ENCODE results near the gene EXOSC1.
"Not testable (repeated sequence)": the region's sequence is repeated elsewhere in the genome, so short reads cannot be mapped to it uniquely, and the experiment has no call there.

EXOSC1 gene

DNA sequence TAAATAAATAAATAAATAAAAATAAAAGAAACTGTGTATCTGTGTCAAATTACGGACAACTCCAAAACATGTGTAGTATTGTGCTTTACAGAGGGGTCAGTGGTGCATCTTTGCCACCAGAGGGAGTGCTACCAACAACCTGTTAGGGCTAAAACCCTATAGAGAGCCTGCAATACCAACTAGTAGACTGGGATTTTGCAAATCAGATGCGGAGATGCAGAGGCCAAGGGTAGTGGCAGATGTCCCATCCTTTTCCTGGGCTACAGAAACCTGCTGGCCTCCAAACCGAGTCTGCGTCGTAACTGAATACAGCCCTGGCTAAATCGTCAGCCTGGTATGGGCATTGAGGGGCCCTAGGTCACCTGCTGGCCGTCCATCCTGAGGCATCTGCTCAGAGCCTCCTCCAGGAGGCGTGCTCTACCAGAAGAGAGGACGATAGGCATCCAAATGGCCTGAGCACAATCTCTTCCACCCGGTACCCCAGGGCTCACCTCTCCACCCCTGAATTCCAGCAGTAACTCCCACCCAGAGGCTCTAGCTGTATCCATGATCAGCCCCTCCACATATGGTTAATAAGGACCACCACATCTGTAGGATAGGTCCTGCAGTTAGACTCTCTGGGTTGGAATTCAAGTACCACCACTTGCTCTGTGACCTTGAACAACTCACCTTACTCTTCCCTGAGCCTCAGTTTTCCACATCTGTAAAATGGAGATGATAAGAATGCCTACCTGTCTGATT lies 38.4 kb downstream of the EXOSC1 start:
- DNase-seq: peak; percentile 24

DNA sequence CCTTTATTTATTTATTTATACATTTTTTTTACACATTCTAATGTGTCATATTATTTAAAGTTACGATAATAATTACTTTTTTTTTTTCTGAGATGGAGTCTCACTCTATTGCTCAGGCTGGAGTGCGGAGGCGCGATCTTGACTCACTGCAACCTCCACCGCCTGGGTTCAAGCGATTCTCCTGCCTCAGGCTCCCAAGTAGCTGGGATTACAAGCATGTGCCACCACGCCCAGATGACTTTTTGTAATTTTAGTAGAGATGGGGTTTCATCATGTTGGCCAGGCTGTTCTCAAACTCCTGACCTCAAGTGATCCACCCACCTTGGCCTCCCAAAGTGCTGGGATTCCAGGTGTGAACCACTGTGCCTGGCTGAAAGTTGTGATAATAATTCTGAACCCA lies 39.3 kb downstream of the EXOSC1 start:
- not testable (repeated sequence) for DNase-seq

DNA sequence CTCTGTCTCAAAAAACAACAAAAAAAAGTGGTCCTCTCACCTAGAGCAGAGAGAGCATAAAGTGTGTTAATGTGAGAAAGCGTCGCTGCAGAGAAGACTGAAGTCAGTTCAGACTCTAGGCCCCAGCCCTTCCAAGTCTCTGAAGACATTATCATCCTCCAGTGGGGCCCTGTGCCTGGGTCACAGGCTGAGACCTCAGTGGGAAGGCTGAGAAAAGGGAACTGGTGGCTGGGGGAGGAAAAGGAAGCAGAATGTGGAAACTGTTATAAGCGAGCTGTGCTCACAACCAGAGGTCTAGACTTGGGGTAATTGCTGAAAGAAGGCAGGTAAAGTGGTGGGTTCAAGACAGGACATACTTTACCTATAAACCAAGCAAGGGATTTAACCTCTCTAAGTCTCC lies 39.7 kb downstream of the EXOSC1 start:
- no peak for DNase-seq

GRCh38 chr10:97404044-97404443 lies 41.8 kb downstream of the EXOSC1 start:
- DNase-seq: no peak

GRCh38 chr10:97401455-97401919 lies 44.3 kb downstream of the EXOSC1 start:
- DNase-seq: no peak

GRCh38 chr10:97400665-97401454 lies 44.9 kb downstream of the EXOSC1 start, which contains the start of gene RRP12:
Gene RRP12 (minus strand): TSS chr10:97401340. CDS start chr10:97401231, 109 bp downstream.
- DNase-seq: peak; percentile 71

DNA sequence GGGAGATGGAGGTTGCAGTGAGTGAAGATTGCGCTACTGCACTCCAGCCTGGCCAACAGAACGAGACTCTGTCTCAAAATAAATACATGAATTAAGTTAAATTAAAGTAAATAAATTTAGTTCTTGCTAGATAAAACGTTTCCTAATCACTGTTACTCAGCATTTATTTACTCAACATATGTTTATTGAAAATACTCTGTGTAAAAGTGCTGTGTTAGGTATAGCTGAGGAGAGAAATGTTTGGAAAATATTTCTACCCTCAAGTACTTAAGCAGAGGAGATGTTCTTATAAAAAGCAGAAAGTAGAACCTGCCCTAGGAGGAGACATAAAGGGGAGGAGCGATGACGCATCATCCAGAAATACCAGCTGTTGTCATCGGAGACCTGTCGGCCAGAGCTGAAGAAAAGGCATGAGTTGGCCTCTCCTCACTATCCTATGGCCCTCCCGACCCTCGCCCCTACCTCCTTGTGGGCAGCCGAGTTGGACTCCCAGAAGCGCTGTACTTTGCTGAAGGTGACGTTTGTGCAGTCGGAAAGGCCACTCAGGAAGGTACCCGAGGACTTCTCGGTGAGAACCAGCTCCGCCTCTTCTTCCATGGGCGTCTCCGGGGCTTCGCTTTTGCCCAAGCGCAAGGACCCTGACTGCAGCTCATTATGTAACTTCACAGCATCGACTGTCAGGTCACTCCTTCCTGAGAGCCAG lies 45.8 kb downstream of the EXOSC1 start:
- no peak for DNase-seq

- no peak for DNase-seq
Observed at GRCh38 chr10:97396056-97396455, 49.8 kb downstream of the EXOSC1 start.

GRCh38 chr10:97393034-97393573 lies 52.7 kb downstream of the EXOSC1 start:
- no peak for DNase-seq

DNA sequence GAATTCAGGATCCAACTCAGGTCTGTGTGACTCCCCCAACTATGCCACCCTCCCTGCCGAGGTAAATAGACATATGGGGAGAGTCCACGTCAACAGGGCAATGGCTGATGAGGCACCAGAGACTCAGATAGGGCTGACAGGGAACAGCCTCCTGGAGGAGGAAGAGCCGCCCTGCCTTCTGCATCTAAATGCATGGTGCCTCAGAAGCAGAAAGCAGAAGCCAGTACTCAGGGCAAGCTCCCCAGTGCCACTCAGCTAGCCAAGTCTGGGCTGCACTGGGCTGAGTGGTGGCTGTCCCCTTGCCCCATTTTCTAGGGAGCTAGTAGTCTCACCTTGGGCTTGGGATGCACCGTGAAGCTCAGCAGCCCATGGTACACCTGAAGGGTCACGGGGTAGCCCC lies 55.7 kb downstream of the EXOSC1 start:
- no peak for DNase-seq

DNA sequence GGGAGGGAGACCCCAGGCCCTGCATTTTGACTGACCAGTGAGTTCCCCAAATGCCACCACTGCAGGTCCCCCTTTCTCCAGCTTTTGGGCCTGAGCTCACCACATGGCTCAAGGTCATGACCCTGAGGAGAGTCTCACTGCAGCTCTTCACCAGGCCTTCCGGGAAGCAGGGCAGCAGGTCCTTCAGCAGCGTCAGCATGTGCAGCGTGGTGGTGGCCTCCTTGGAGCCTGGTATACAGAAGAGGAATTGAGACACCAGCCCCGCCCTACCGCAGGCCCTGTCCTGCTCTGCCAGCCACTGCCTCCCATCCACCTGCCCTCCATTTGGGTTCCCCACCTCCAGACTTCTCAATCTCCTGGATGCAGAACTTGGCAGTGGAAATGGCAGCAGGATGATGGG lies 57.7 kb downstream of the EXOSC1 start:
- DNase-seq: no peak

All from COR-L47 (cell line).